Activated CD4-positive, alpha-beta T cell treated with anti-CD3 and anti-CD28 coated beads for 36 hours (primary cell): ENCODE data around the gene SGSH. TPM values are rescaled to one million over a fixed set of nuclear protein-coding genes. Genes with fewer than 3 reads are reported as not detected.

ENCODE experiments used
- ATAC-seq: fragments of 200-7000 bp; cut with Tn5 transposase; one replicate; pipeline ENCODE4 v1.10.0; 2021; ENCODE audit warnings: mild to moderate bottlenecking, moderate library complexity
- CTCF ChIA-PET: fragments of 350-600 bp; sonication (Branson Sonifier 250); formaldehyde crosslinking; loops from one replicate; lab custom pipeline; 2021; ENCODE audit warnings: antibody characterized with exemption; lab: Charles Lee
- POLR2A ChIA-PET: fragments of 350-600 bp; sonication (Branson Sonifier 250); formaldehyde crosslinking; loops from one replicate; lab custom pipeline; 2021; ENCODE audit warnings: antibody characterized with exemption, inconsistent platforms; lab: Charles Lee
- DNase-seq: peaks from one replicate; pipeline ENCODE4 v3.0.0-alpha.2; 2020
- H3K27ac Mint-ChIP-seq: one replicate; pipeline ENCODE4 v1.8.0; 2021; ENCODE audit warnings: mixed read lengths
- H3K27me3 Mint-ChIP-seq: one replicate; pipeline ENCODE4 v1.8.0; 2021; ENCODE audit warnings: mixed read lengths
- H3K36me3 Mint-ChIP-seq: one replicate; pipeline ENCODE4 v1.8.0; 2021; ENCODE audit warnings: low read depth, mixed read lengths
- H3K4me1 Mint-ChIP-seq: one replicate; pipeline ENCODE4 v1.8.0; 2021; ENCODE audit warnings: mixed read lengths
- H3K4me3 Mint-ChIP-seq: one replicate; pipeline ENCODE4 v1.8.0; 2021; ENCODE audit warnings: mild to moderate bottlenecking, moderate library complexity, mixed read lengths
- H3K9me3 Mint-ChIP-seq: one replicate; pipeline ENCODE4 v1.8.0; 2021; ENCODE audit warnings: low read depth, mixed read lengths
- intact Hi-C, 2 experiments: fragments of 100-400 bp; cut with DNase I in 1 of 2; cut with micrococcal nuclease in 1 of 2; formaldehyde crosslinking; loops; one replicate each; pipeline versions ENCODE4 v1.14.2 to v1.15.1; 2022 to 2024; cut with DNase I, micrococcal nuclease
- total RNA-seq, 2 experiments: library from RNA; stranded (reverse); gene quantifications; one replicate each; pipeline ENCODE4 v1.2.3, GENCODE V29; 2021

The SGSH gene
- total RNA-seq, 2 experiments from 2014 or later: 20.2 to 22.7 TPM

DNA sequence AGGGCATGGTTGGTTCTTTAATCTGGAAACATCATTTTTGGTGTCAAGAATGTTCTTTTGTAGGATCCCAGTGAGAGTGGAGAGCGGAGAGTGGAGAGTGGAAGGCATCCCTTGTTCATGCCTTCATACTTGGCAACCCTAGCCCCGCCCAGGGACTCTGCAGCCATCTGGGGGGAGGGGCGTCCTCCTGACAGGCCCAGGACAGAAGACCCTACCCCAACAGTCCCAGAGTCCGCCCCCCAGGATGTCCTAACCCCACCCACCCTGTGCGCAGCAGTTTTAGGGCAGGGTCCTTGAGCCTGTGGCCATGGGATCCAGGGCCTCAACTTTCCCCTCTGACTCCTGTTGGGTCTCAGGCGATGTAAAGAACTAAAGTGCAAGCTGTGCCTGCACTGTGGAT is 4.5 kb upstream of the SGSH start:
- no peaks in the 10 kb centered on the region for H3K27me3 Mint-ChIP-seq
- no peak overlapping the region for H3K27ac Mint-ChIP-seq
- no peaks in the 10 kb centered on the region for H3K9me3 Mint-ChIP-seq
- no peak for ATAC-seq
- peaks cover 5% of the 10 kb centered on the region for H3K36me3 Mint-ChIP-seq
- ChIA-PET CTCF (no interaction called here), POLR2A (no interaction called here)
- DNase-seq: no peak
- H3K4me3 Mint-ChIP-seq: no peak overlapping the region
- H3K4me1 Mint-ChIP-seq: peaks cover 14% of the 10 kb centered on the region
- intact Hi-C loops: no loop called here

DNA sequence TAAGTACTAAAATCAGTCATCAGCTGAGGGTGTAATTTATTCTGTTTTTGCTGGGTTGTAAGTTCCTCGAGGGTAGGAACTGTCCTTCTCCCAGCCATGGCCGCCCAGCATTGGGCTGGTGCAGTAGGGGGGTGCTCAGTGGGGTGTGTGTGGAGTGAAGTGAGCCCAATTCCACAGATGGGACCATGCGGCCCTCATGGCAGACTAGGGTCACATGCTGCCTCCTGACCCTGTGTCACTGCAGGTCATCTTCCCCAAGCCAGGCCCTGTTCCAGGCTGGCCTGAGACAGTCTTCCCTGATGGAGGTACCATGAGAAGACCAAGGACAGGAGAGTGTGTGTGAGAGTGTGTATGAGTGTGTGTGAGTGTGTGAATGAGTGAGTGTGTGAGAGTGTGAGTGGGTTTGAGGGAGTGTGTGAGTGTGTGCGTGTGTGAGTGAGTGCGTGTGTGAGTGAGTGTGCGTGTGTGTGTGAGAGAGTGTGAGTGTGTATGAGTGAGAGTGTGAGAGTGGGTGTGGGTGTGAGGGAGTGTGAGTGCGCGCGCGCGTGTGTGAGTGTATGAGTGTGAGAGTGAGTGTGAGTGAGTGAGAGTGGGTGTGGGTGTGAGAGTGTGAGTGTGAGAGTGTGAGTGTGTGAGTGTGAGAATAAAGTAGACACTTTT is 3.8 kb upstream of the SGSH start:
- H3K4me1 Mint-ChIP-seq: peaks cover 16% of the 10 kb centered on the region
- POLR2A ChIA-PET: no interaction called here
- CTCF ChIA-PET: no interaction called here
- peak overlapping the region; percentile 53 for H3K27ac Mint-ChIP-seq
- H3K4me3 Mint-ChIP-seq: no peak overlapping the region
- H3K27me3 Mint-ChIP-seq: no peaks in the 10 kb centered on the region
- H3K9me3 Mint-ChIP-seq: no peaks in the 10 kb centered on the region
- H3K36me3 Mint-ChIP-seq: peaks cover 7% of the 10 kb centered on the region
- ATAC-seq: no peak
- intact Hi-C loops: no loop called here
- no peak for DNase-seq

GRCh38 chr17:80223142-80223815 is 3.1 kb upstream of the SGSH start:
- Mint-ChIP-seq H3K27ac (no peak overlapping the region), H3K9me3 (no peaks in the 10 kb centered on the region), H3K27me3 (no peaks in the 10 kb centered on the region), H3K4me3 (no peak overlapping the region), H3K4me1 (peaks cover 23% of the 10 kb centered on the region), H3K36me3 (peaks cover 9% of the 10 kb centered on the region)
- intact Hi-C loops: no loop called here
- ChIA-PET CTCF (no interaction called here), POLR2A (interaction anchor here (0.8 kb wide), 1 partner anchor 73 kb away, joined by 5 read pairs; no protein-coding TSS in a partner anchor)
- DNase-seq (no peak), ATAC-seq (no peak)

DNA sequence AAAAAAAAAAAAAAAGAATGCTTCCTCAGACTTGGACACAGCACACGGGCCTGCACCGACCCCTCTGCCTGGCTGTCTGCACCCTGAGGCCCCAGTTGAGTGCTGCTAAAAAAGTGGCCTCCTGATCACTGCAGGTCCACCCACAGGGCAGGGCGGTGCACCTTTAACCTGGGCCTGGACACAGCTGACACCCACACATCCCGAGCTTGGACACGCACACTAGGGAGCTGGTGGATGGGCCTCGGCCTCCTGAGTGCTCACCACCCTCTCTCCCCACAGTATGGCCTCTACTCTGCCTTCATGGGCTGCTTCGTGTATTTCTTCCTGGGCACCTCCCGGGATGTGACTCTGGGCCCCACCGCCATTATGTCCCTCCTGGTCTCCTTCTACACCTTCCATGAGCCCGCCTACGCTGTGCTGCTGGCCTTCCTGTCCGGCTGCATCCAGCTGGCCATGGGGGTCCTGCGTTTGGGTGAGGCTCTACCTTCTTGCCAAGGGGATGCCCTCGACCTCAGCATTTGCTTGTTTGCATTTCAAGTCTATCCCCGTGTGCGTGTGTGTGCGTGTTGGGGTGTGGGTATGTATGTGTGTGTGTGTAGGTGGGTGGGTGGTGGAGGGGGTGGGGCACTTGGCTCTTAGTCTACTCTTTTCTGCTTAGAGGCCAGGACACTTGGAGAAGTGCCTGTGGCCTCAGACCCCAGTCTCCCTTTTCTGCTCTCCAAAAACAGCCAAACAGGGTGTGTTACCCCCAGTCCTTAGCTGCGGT is 2.4 kb upstream of the SGSH start:
- H3K36me3 Mint-ChIP-seq: peaks cover 12% of the 10 kb centered on the region
- no peak overlapping the region for H3K4me3 Mint-ChIP-seq
- CTCF ChIA-PET: no interaction called here
- peaks cover 26% of the 10 kb centered on the region for H3K4me1 Mint-ChIP-seq
- H3K27me3 Mint-ChIP-seq: no peaks in the 10 kb centered on the region
- no peaks in the 10 kb centered on the region for H3K9me3 Mint-ChIP-seq
- intact Hi-C loops: no loop called here
- DNase-seq: no peak
- POLR2A ChIA-PET: interaction anchor here (0.8 kb wide), 1 partner anchor 72 kb away, joined by 5 read pairs; no protein-coding TSS in a partner anchor
- H3K27ac Mint-ChIP-seq: no peak overlapping the region
- ATAC-seq: no peak

DNA sequence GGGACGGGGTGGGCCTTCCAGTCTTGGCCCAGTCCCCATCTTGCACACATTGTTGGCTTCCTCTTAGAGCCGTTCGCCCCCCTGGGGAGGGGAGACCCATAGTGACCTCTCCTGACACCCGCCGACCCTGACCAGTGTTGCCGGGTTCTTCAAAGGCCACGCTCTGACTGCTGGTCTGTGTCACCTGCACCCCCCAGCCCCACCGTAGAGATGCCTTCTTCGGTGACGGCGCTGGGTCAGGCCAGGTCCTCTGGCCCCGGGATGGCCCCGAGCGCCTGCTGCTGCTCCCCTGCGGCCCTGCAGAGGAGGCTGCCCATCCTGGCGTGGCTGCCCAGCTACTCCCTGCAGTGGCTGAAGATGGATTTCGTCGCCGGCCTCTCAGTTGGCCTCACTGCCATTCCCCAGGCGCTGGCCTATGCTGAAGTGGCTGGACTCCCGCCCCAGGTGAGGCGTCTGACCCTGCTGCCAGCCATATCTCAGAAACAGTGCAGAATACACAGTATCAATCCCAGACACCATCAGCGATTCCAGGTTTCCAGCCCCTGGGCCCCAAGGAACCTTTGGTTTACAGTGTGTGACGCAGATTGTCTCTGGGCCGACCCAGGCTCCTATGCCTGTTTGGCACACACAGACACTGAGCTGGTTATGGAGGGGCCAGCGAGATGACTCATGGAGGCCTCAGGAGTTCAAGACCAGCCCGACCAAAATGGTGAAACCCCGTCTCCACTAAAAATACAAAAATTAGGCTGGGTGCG is 1.4 kb upstream of the SGSH start:
- no peaks in the 10 kb centered on the region for H3K27me3 Mint-ChIP-seq
- intact Hi-C loops: no loop called here
- H3K36me3 Mint-ChIP-seq: peaks cover 18% of the 10 kb centered on the region
- peaks cover 27% of the 10 kb centered on the region for H3K4me1 Mint-ChIP-seq
- ATAC-seq (no peak), DNase-seq (no peak)
- H3K9me3 Mint-ChIP-seq: no peaks in the 10 kb centered on the region
- peak overlapping the region; percentile 37 for H3K27ac Mint-ChIP-seq
- ChIA-PET POLR2A (no interaction called here), CTCF (no interaction called here)
- peak overlapping the region; percentile 64 for H3K4me3 Mint-ChIP-seq

GRCh38 chr17:80220736-80221215 is 643 bp upstream of the SGSH start:
- ATAC-seq (no peak), DNase-seq (peak; percentile 34)
- H3K4me3 Mint-ChIP-seq: peak overlapping the region; percentile 64
- peaks cover 23% of the 10 kb centered on the region for H3K36me3 Mint-ChIP-seq
- no peaks in the 10 kb centered on the region for H3K9me3 Mint-ChIP-seq
- ChIA-PET CTCF (no interaction called here), POLR2A (interaction anchor here (1.5 kb wide), 1 partner anchor 41 kb away, joined by 4 read pairs; no protein-coding TSS in a partner anchor)
- H3K4me1 Mint-ChIP-seq: peaks cover 31% of the 10 kb centered on the region
- no peaks in the 10 kb centered on the region for H3K27me3 Mint-ChIP-seq
- H3K27ac Mint-ChIP-seq: no peak overlapping the region
- intact Hi-C loops: no loop called here

DNA sequence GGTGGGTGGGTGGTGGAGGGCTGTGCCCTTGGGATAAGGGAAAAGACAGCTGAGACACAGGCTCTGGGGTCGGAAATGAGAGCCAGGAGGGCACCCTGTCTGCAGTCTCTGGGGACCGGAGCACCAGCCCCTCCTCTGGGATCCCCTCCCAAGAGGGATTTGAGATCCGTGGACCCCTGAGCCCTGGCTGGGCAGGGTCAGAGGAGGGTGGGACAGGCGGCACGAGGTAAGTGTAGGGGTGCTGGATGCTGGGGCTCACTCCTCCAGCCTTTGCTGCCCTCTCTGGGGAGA is 425 bp downstream of the SGSH start:
- H3K36me3 Mint-ChIP-seq: peaks cover 26% of the 10 kb centered on the region

DNA sequence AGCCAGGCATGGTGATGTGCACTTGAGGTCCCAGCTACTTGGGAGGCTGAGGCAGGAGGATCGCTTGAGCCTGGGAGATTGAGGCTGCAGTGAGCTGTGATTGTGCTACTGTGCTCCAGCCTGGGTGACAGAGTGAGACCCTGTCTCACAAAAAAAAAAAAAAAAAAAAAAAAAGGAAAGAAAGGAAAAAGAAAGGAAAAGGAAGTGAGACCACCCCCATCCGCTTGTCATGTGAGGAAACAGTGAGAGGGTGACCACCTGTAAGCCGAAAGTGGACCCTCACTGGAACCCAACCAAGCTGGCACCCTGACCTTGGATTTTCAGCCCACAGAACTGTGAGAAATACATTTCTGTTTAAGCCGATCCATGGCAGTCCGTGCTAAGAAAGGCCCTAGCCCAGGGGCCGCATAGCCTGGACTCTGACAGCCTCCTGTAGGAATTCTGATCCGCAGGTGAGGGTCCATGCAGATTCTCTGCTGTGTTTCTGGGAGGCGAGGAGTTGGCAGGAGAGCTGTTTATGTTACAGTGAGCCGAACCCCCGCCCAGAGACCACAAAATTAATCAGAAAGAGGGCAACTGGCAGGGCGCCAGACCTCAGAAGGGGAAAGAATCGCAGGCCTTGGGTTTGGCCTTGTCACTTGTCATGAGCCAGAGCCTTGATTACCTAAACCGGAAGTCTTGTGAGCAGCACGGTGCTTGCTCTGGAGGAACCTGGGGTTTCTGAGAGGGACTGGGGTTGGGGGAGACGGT is 945 bp downstream of the SGSH start:
- peak; percentile 95 for DNase-seq

More for the DNA sequence above, 425 bp downstream of the SGSH start:
- POLR2A ChIA-PET: interaction anchor here (1.0 to 1.5 kb wide), 2 partner anchors 42 to 74 kb away, joined by 3 to 4 read pairs; no protein-coding TSS in a partner anchor
- CTCF ChIA-PET: interaction anchor here (0.7 to 1.4 kb wide), 2 partner anchors 33 to 135 kb away, joined by 3 to 4 read pairs; no protein-coding TSS in a partner anchor
- ATAC-seq (peak; percentile 42), DNase-seq (no peak)
- Mint-ChIP-seq H3K4me1 (peaks cover 31% of the 10 kb centered on the region), H3K9me3 (no peaks in the 10 kb centered on the region), H3K4me3 (peak overlapping the region; percentile 89), H3K27ac (peak overlapping the region; percentile 92), H3K27me3 (no peaks in the 10 kb centered on the region)
- intact Hi-C loops: loop anchor here (1.0 to 2.0 kb wide), 8 partner anchors 34 to 614 kb away; partner anchors contain the start of genes EIF4A3 (in 1 of the 2), GAA (in 1 of the 2) and TBC1D16 (in 1 of the 2)

GRCh38 chr17:80218391-80218790 is 1.7 kb downstream of the SGSH start:
- H3K4me3 Mint-ChIP-seq: peak overlapping the region; percentile 89
- DNase-seq (no peak), ATAC-seq (no peak)
- POLR2A ChIA-PET: interaction anchor here (0.7 to 0.9 kb wide), 3 partner anchors 9 to 74 kb away, joined by 3 to 4 read pairs (median 4); no protein-coding TSS in a partner anchor
- CTCF ChIA-PET: no interaction called here
- no peaks in the 10 kb centered on the region for H3K27me3 Mint-ChIP-seq
- H3K4me1 Mint-ChIP-seq: peaks cover 22% of the 10 kb centered on the region
- H3K9me3 Mint-ChIP-seq: no peaks in the 10 kb centered on the region
- H3K36me3 Mint-ChIP-seq: peaks cover 23% of the 10 kb centered on the region
- intact Hi-C loops: loop anchor here (2.0 kb wide), 3 partner anchors 36 to 184 kb away; partner anchors contain the start of gene TBC1D16 (in 1 of the 2)
- H3K27ac Mint-ChIP-seq: peak overlapping the region; percentile 62

More for the DNA sequence above, 945 bp downstream of the SGSH start:
- POLR2A ChIA-PET: interaction anchor here (0.6 to 1.5 kb wide), 5 partner anchors 33 to 75 kb away, joined by 3 to 4 read pairs (median 4); no protein-coding TSS in a partner anchor
- CTCF ChIA-PET: interaction anchor here (0.6 to 1.4 kb wide), 3 partner anchors 33 to 484 kb away, joined by 3 to 4 read pairs (median 4); no protein-coding TSS in a partner anchor
- Mint-ChIP-seq H3K4me3 (peak overlapping the region; percentile 89), H3K36me3 (peaks cover 24% of the 10 kb centered on the region), H3K27ac (peak overlapping the region; percentile 92), H3K9me3 (no peaks in the 10 kb centered on the region), H3K27me3 (no peaks in the 10 kb centered on the region), H3K4me1 (peaks cover 27% of the 10 kb centered on the region)
- intact Hi-C loops: loop anchor here (1.0 to 2.0 kb wide), 8 partner anchors 34 to 614 kb away; partner anchors contain the start of genes EIF4A3 (in 1 of the 2), GAA (in 1 of the 2) and TBC1D16 (in 1 of the 2)
- peak; percentile 87 for ATAC-seq
